Osteoblast (primary cell): ENCODE measurements around the gene SIMC1. TPM values are rescaled to one million over a fixed set of nuclear protein-coding genes. Genes with fewer than 3 reads are reported as not detected.
"Not testable (repeated sequence)": the region's sequence is repeated elsewhere in the genome, so short reads cannot be mapped to it uniquely, and the experiment has no call there.

Experiments
- DNase-seq: peaks from one replicate; pipeline ENCODE4 v3.0.0; 2011; ENCODE audit warnings: low spot score, mixed read lengths; ENCODE audit not compliant: insufficient read length; ENCODE audit errors: missing footprints
- H2AFZ ChIP-seq: 2 replicates; pipeline ENCODE4 v1.6.0; 2011; ENCODE audit warnings: mild to moderate bottlenecking, low read length
- H3K27ac ChIP-seq: 2 replicates; pipeline ENCODE4 v1.5.1; 2011; ENCODE audit warnings: mild to moderate bottlenecking, low read depth, low read length, moderate library complexity
- H3K27me3 ChIP-seq: 2 replicates; pipeline ENCODE4 v1.6.0; 2012; ENCODE audit warnings: mild to moderate bottlenecking, control low read depth, inconsistent platforms, low read length, moderate library complexity; ENCODE audit not compliant: insufficient read depth
- H3K36me3 ChIP-seq: 2 replicates; pipeline ENCODE4 v1.5.1; 2011; ENCODE audit warnings: mild to moderate bottlenecking, low read length, control low read depth, moderate library complexity; ENCODE audit not compliant: insufficient read depth
- H3K4me1 ChIP-seq: 2 replicates; pipeline ENCODE4 v1.5.1; 2011; ENCODE audit warnings: mild to moderate bottlenecking, low read length, control low read depth, moderate library complexity; ENCODE audit not compliant: insufficient read depth
- H3K4me2 ChIP-seq: 2 replicates; pipeline ENCODE4 v1.6.0; 2011; ENCODE audit warnings: mild to moderate bottlenecking, low read length; ENCODE audit not compliant: insufficient read depth
- H3K4me3 ChIP-seq: fragments of 200-600 bp; sonication (generic); 3 replicates; pipeline ENCODE4 v1.5.1; 2012; ENCODE audit warnings: mild to moderate bottlenecking, low read length, inconsistent platforms; ENCODE audit not compliant: insufficient read depth
- H3K79me2 ChIP-seq: 2 replicates; pipeline ENCODE4 v1.6.0; 2012; ENCODE audit warnings: mild to moderate bottlenecking, low read length, control low read depth, inconsistent platforms; ENCODE audit not compliant: insufficient read depth
- H3K9me3 ChIP-seq: 2 replicates; pipeline ENCODE4 v1.5.1; 2011; ENCODE audit warnings: low read depth, low read length, control low read depth
- H4K20me1 ChIP-seq: 2 replicates; pipeline ENCODE4 v1.6.0; 2012; ENCODE audit warnings: mild to moderate bottlenecking, low read length, control low read depth; ENCODE audit not compliant: insufficient read depth
- total RNA-seq: library from RNA; depleted of rRNA; stranded (reverse); fragments of >200 nt; gene quantifications from 2 replicates; pipeline ENCODE4 v1.2.3, GENCODE V29; 2012
- TF ChIP-seq, protein P1 (sequence below): IDR thresholded peaks from 2 replicates; pipeline ENCODE4 v1.5.1; 2011; ENCODE audit warnings: mild to moderate bottlenecking, low read depth, low read length, moderate library complexity; ENCODE audit errors: extremely low read depth

SIMC1 gene
- total RNA-seq, 1 donor = 5.1 TPM

GRCh38 chr5:176260682-176261081 lies 22.5 kb downstream of the SIMC1 start:
- not testable (repeated sequence) for H3K27ac ChIP-seq, H3K4me2 ChIP-seq, H3K27me3 ChIP-seq, H3K4me1 ChIP-seq, DNase-seq, H2AFZ ChIP-seq, H4K20me1 ChIP-seq, H3K79me2 ChIP-seq, H3K36me3 ChIP-seq, H3K9me3 ChIP-seq, H3K4me3 ChIP-seq

- H3K36me3 ChIP-seq, H3K27ac ChIP-seq, H3K4me2 ChIP-seq, H4K20me1 ChIP-seq, H3K27me3 ChIP-seq, H3K79me2 ChIP-seq, H3K4me3 ChIP-seq, DNase-seq, H3K9me3 ChIP-seq, H3K4me1 ChIP-seq, H2AFZ ChIP-seq: not testable (repeated sequence)
Measured at GRCh38 chr5:176266448-176266847, 28.2 kb downstream of the SIMC1 start.

DNA sequence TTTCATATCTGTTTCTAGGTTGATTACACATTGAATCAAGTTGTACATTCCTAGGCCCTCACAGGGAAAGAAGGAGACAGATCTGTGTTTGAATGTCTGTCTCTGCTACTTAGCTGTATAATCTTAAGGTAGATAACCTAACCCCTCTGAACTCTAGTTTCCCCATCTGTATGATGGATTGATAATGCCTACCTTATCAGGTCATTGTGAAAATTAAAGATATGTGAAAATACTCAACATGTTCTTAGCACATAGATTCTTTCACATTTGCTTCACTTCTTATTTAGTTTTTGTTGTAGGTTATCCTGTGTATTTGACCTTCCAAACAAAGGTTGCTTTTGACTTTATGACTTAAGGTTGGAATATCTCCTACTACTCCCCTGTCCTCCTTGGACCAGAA lies 50.8 kb downstream of the SIMC1 start:
- not testable (repeated sequence) for H3K27ac ChIP-seq, H3K4me1 ChIP-seq, H3K9me3 ChIP-seq, H3K36me3 ChIP-seq, H3K4me3 ChIP-seq, H4K20me1 ChIP-seq, DNase-seq, H3K79me2 ChIP-seq, H3K4me2 ChIP-seq, H2AFZ ChIP-seq, H3K27me3 ChIP-seq

- not testable (repeated sequence) for H3K9me3 ChIP-seq, H2AFZ ChIP-seq, H3K27me3 ChIP-seq, H3K4me2 ChIP-seq, H3K79me2 ChIP-seq, H3K4me3 ChIP-seq, DNase-seq, H3K27ac ChIP-seq, H4K20me1 ChIP-seq, H3K36me3 ChIP-seq, H3K4me1 ChIP-seq
Measured at GRCh38 chr5:176290057-176290840, 52.0 kb downstream of the SIMC1 start.

DNA sequence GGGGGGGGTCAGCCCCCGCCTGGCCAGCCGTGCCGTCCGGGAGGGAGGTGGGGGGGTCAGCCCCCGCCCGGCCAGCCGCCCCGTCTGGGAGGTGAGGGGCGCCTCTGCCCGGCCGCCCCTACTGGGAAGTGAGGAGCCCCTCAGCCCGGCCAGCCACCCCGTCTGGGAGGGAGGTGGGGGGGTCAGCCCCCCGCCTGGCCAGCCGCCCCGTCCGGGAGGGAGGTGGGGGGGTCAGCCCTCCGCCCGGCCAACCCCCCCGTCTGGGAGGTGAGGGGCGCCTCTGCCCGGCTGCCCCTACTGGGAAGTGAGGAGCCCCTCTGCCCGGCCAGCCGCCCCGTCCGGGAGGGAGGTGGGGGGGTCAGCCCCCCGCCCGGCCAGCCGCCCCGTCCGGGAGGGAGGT lies 67.1 kb downstream of the SIMC1 start:
- not testable (repeated sequence) for H3K79me2 ChIP-seq, H3K4me2 ChIP-seq, DNase-seq, H2AFZ ChIP-seq, H3K36me3 ChIP-seq, H4K20me1 ChIP-seq, H3K27me3 ChIP-seq, H3K4me3 ChIP-seq, H3K4me1 ChIP-seq, H3K27ac ChIP-seq, H3K9me3 ChIP-seq

- Histone ChIP-seq H2AFZ (no peak overlapping the region), H3K36me3 (peaks cover 5% of the 10 kb centered on the region), H3K79me2 (no peaks in the 10 kb centered on the region), H3K27me3 (no peaks in the 10 kb centered on the region), H3K4me1 (no peaks in the 10 kb centered on the region), H3K4me3 (no peak overlapping the region), H3K4me2 (no peak overlapping the region), H4K20me1 (no peaks in the 10 kb centered on the region), H3K27ac (no peak overlapping the region), H3K9me3 (no peaks in the 10 kb centered on the region)
- TF ChIP-seq, protein P1, sequence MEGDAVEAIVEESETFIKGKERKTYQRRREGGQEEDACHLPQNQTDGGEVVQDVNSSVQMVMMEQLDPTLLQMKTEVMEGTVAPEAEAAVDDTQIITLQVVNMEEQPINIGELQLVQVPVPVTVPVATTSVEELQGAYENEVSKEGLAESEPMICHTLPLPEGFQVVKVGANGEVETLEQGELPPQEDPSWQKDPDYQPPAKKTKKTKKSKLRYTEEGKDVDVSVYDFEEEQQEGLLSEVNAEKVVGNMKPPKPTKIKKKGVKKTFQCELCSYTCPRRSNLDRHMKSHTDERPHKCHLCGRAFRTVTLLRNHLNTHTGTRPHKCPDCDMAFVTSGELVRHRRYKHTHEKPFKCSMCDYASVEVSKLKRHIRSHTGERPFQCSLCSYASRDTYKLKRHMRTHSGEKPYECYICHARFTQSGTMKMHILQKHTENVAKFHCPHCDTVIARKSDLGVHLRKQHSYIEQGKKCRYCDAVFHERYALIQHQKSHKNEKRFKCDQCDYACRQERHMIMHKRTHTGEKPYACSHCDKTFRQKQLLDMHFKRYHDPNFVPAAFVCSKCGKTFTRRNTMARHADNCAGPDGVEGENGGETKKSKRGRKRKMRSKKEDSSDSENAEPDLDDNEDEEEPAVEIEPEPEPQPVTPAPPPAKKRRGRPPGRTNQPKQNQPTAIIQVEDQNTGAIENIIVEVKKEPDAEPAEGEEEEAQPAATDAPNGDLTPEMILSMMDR = no peak
- DNase-seq = no peak
Measured at GRCh38 chr5:176317534-176318374, 79.5 kb downstream of the SIMC1 start.
